ENCODE measurements around the gene SBNO2. TPM values are rescaled to one million over a fixed set of nuclear protein-coding genes. Genes with fewer than 3 reads are reported as not detected.
"Not testable (repeated sequence)": the region's sequence is repeated elsewhere in the genome, so short reads cannot be mapped to it uniquely, and the experiment has no call there.

The SBNO2 gene
- total RNA-seq, 1 donor from 2014 or later: 3.3 TPM

DNA sequence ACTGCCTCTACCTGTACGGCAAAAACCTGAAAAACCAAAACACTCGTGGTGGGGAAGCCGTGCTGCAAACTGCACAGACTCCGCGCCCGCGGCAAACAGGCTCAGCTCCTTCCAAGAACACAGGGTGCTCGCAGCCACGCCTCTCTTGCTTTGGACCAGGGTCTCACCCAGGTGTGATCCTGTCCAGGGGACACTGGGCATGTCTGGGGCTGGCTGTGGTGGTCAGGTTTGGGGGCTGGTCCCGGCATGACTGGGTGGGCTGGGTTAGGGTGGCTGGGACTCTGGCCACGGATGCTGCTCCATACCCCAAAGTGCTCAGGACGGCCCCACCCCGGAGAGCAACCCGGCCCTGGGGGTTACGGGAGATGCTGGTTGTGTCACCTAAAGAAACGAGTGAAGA is 56.4 kb downstream of the SBNO2 start:
- TF ChIP-seq, protein P1, sequence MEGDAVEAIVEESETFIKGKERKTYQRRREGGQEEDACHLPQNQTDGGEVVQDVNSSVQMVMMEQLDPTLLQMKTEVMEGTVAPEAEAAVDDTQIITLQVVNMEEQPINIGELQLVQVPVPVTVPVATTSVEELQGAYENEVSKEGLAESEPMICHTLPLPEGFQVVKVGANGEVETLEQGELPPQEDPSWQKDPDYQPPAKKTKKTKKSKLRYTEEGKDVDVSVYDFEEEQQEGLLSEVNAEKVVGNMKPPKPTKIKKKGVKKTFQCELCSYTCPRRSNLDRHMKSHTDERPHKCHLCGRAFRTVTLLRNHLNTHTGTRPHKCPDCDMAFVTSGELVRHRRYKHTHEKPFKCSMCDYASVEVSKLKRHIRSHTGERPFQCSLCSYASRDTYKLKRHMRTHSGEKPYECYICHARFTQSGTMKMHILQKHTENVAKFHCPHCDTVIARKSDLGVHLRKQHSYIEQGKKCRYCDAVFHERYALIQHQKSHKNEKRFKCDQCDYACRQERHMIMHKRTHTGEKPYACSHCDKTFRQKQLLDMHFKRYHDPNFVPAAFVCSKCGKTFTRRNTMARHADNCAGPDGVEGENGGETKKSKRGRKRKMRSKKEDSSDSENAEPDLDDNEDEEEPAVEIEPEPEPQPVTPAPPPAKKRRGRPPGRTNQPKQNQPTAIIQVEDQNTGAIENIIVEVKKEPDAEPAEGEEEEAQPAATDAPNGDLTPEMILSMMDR (IDR thresholded peaks at IDR 0.05): no peak
- no peak for TF ChIP-seq EZH2 (IDR thresholded peaks at IDR 0.05)
- no peak for TF ChIP-seq EZH2phosphoT487 (IDR thresholded peaks at IDR 0.05)
- H3K9me3 ChIP-seq (ENCODE audit: low read depth): no peaks in the 10 kb centered on the region
- no peak overlapping the region for H3K4me3 Mint-ChIP-seq
- peaks cover 7% of the 10 kb centered on the region for H4K20me1 ChIP-seq (ENCODE audit: low read depth)
- peaks cover 3% of the 10 kb centered on the region for H3K4me1 ChIP-seq
- no peak for DNase-seq (ENCODE audit: low spot score)
- no peak overlapping the region for H3K9ac ChIP-seq
- H3K4me3 ChIP-seq: no peak overlapping the region
- no peaks in the 10 kb centered on the region for H3K9me3 Mint-ChIP-seq
- H3K27ac Mint-ChIP-seq: no peak overlapping the region
- no peaks in the 10 kb centered on the region for H3K27me3 ChIP-seq
- no peaks in the 10 kb centered on the region for H3K79me2 ChIP-seq (ENCODE audit: low read depth)
- peaks cover 14% of the 10 kb centered on the region for H3F3A ChIP-seq (ENCODE audit: low read depth)
- H3K36me3 ChIP-seq: no peaks in the 10 kb centered on the region
- H3K27ac ChIP-seq: no peak overlapping the region
- no peaks in the 10 kb centered on the region for H3K27me3 Mint-ChIP-seq (ENCODE audit: insufficient read depth, low read depth)
- no peaks in the 10 kb centered on the region for H3K4me1 Mint-ChIP-seq
- no peak overlapping the region for H2AFZ ChIP-seq (replicated peaks)
- peaks cover 5% of the 10 kb centered on the region for H3K36me3 Mint-ChIP-seq
- no peak overlapping the region for H3K4me2 ChIP-seq

DNA sequence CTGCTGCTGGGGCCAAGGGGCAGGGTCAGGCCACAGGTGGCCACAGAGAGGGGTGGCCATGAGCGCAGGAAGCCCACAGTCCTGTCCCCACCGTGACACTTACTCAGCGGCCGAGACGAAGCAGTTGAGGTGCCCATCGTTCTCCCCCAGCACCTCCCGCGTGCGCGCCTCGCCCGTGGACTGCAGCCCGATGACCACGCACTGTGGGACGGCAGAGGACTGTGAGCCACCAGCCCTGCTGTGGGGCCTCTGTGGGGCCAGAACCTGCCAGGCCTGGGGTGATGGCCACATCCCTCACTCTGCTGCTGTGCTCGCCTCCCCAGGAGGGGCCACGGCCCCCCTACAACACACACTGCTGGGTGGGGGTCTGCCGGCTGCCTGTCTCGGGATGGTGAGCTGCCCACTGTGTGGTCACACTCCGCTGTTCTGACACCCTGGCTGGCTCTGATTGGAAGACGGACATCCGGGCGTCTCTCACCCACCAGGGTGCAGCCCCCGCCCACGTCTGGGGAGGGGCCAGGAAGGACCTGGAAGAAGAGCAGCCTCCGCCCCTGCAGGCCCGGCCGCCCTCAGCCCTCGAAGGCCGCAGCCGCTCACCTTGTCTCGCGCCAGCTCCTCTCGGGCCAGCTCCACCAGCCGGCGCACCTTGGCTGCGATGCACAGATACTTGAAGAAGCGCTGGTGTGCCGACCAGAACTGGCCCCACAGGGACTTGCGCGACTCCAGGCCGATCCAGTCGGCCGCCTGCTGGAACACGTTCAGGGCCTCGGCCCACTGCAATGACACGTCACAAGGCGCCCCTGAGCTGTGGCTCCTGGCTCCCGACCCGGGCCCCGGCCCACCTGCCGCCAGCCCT is 57.1 kb downstream of the SBNO2 start:
- Mint-ChIP-seq H3K27me3 (ENCODE audit: insufficient read depth, low read depth) (no peaks in the 10 kb centered on the region), H3K36me3 (peaks cover 5% of the 10 kb centered on the region), H3K4me1 (no peaks in the 10 kb centered on the region), H3K4me3 (no peak overlapping the region), H3K27ac (no peak overlapping the region), H3K9me3 (no peaks in the 10 kb centered on the region)
- H2AFZ ChIP-seq (replicated peaks): no peak overlapping the region
- no peaks in the 10 kb centered on the region for H3K36me3 ChIP-seq
- H3K79me2 ChIP-seq (ENCODE audit: low read depth): no peaks in the 10 kb centered on the region
- no peaks in the 10 kb centered on the region for H3K27me3 ChIP-seq
- peaks cover 6% of the 10 kb centered on the region for H4K20me1 ChIP-seq (ENCODE audit: low read depth)
- H3K4me3 ChIP-seq: no peak overlapping the region
- H3F3A ChIP-seq (ENCODE audit: low read depth): peaks cover 15% of the 10 kb centered on the region
- TF ChIP-seq EZH2 (IDR thresholded peaks at IDR 0.05): no peak
- TF ChIP-seq EZH2phosphoT487 (IDR thresholded peaks at IDR 0.05): no peak
- TF ChIP-seq, protein P1 (IDR thresholded peaks at IDR 0.05): no peak
- DNase-seq (ENCODE audit: low spot score): no peak
- no peak overlapping the region for H3K9ac ChIP-seq
- no peak overlapping the region for H3K4me2 ChIP-seq
- H3K27ac ChIP-seq: no peak overlapping the region
- peaks cover 3% of the 10 kb centered on the region for H3K4me1 ChIP-seq
- H3K9me3 ChIP-seq (ENCODE audit: low read depth): no peaks in the 10 kb centered on the region

DNA sequence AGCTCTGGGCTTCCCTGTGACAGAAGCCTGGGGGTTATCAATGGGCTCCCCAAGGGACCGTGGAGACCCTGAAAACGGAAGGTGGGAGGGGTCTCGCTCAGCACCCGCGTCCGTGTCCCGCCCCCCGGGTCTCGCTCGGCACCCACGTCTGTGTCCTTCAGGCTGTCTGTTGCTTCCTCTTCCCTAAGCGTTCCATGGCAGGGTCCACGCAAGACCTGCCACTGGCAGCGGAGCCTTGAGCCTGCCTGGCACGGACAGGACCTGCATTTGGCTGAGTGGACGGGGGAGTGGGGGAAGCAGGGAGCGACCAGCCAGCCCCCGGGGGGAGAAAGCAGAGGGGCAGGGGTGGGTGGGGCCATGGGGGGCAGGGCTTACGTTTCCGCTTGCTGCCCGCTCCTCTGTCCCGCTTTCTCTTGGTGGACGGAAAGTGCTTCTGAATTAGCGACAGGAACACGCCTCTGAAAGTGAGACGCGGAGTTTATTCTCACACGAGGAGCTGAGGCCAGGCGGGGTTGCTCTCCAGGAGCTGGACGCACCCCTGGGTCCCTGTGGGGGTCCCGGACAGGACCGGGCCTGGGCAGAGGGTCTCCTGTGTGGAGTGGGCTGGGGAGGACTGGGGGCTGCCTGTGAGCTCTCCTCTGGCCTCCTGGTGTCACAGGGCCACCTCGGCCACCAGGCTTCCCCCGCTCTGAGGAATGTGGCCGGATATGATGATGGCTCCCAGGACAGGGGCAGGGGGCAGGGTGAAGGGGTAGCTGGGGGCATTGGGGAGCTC is 58.2 kb downstream of the SBNO2 start:
- no peak for DNase-seq (ENCODE audit: low spot score)
- H3K9me3 Mint-ChIP-seq: no peaks in the 10 kb centered on the region
- H3K36me3 Mint-ChIP-seq: no peaks in the 10 kb centered on the region
- no peak overlapping the region for H2AFZ ChIP-seq (replicated peaks)
- no peaks in the 10 kb centered on the region for H3K9me3 ChIP-seq (ENCODE audit: low read depth)
- H3K27ac ChIP-seq: no peak overlapping the region
- H3K36me3 ChIP-seq: no peaks in the 10 kb centered on the region
- H3K27me3 Mint-ChIP-seq (ENCODE audit: insufficient read depth, low read depth): no peaks in the 10 kb centered on the region
- no peak overlapping the region for H3K4me3 Mint-ChIP-seq
- H4K20me1 ChIP-seq (ENCODE audit: low read depth): peaks cover 6% of the 10 kb centered on the region
- H3K27me3 ChIP-seq: no peaks in the 10 kb centered on the region
- peaks cover 3% of the 10 kb centered on the region for H3K4me1 ChIP-seq
- H3K4me2 ChIP-seq: no peak overlapping the region
- H3K4me3 ChIP-seq: no peak overlapping the region
- no peaks in the 10 kb centered on the region for H3K79me2 ChIP-seq (ENCODE audit: low read depth)
- H3K9ac ChIP-seq: no peak overlapping the region
- TF ChIP-seq EZH2 (IDR thresholded peaks at IDR 0.05): no peak
- TF ChIP-seq, protein P1 (IDR thresholded peaks at IDR 0.05): no peak
- TF ChIP-seq EZH2phosphoT487 (IDR thresholded peaks at IDR 0.05): no peak
- peaks cover 15% of the 10 kb centered on the region for H3F3A ChIP-seq (ENCODE audit: low read depth)
- H3K27ac Mint-ChIP-seq: no peak overlapping the region
- no peaks in the 10 kb centered on the region for H3K4me1 Mint-ChIP-seq

GRCh38 chr19:1114728-1115127 is 59.3 kb downstream of the SBNO2 start:
- H3K27me3 ChIP-seq; H3K36me3 ChIP-seq; H3K4me1 ChIP-seq; H3K27me3 Mint-ChIP-seq (ENCODE audit: insufficient read depth, low read depth); H4K20me1 ChIP-seq (ENCODE audit: low read depth); H3K79me2 ChIP-seq (ENCODE audit: low read depth); DNase-seq (ENCODE audit: low spot score); H3K27ac ChIP-seq; H3K4me3 ChIP-seq; H3K36me3 Mint-ChIP-seq; H3K4me3 Mint-ChIP-seq; H3K4me1 Mint-ChIP-seq; H3K9me3 Mint-ChIP-seq; H3K9ac ChIP-seq; H3K4me2 ChIP-seq; H3K9me3 ChIP-seq (ENCODE audit: low read depth); H2AFZ ChIP-seq (replicated peaks): not testable (repeated sequence)
- peak overlapping the region; percentile 21 for H3K27ac Mint-ChIP-seq
- peaks cover 15% of the 10 kb centered on the region for H3F3A ChIP-seq (ENCODE audit: low read depth)

Measured in neural progenitor cell (in vitro differentiated cells).